ENCODE data around the gene LBHD1.
"Not testable (repeated sequence)": the region's sequence is repeated elsewhere in the genome, so short reads cannot be mapped to it uniquely, and the experiment has no call there.

The LBHD1 gene

GRCh38 chr11:62656796-62657429 is 15.2 kb downstream of the LBHD1 start:
- DNase-seq, result no peak

DNA sequence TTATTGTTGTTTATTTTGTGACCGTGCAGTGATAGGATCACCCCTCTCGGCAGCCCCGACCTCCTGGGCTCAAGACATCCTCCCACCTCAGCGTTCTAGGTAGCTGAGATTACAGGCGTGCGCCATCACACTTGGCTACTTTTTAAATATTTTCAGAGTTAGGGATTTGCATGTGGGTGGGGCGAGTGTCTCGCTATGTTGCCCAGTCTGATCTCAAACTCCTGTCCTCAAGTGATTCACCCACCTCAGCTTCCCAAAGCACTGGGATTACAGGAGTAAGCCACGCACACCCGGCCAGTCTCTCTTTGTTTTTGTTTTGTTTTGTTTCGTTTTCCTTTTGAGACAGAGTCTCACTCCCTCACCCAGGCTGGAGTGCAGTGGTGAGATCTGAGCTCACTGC is 17.8 kb downstream of the LBHD1 start:
- DNase-seq, result no peak

DNA sequence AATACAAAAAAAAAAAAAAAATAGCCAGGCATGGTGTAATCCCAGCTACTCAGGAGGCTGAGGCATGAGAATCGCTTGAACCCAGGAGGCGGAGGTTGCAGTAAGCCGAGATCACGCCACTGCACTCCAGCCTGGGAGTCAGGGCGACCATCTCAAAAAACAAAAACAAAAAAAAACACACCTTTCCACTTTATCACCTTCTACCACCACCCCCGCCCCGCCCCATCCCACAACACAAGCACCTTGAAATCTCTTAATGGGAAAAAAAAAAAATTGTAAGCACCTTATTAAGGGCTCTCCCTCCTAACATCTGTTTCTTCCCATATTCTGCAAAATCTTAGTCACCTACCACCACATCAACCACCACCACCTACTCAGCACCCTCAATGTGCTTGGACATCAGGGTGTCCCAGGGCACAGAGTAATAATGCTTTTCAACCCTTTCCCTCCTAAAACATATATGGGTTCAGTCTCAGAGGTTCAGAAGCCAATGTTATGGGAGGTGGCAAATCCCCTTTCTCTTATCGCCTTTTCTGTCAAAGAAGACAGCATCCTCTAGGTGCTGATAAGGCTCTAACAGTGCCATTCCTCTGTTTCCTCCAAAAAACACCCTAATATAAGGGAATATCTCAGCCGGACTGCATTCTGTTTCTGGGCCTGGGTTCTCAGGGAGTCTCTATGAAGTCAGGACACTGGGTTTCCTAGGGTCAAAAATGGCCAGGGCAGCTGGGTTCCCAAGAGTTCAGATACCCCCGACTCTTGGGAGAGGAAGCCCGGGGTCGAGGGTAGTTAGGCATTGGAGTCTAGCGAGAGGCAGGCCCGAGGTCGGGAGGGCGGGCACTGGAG is 19.7 kb downstream of the LBHD1 start:
- DNase-seq, result peak; percentile 21

DNA sequence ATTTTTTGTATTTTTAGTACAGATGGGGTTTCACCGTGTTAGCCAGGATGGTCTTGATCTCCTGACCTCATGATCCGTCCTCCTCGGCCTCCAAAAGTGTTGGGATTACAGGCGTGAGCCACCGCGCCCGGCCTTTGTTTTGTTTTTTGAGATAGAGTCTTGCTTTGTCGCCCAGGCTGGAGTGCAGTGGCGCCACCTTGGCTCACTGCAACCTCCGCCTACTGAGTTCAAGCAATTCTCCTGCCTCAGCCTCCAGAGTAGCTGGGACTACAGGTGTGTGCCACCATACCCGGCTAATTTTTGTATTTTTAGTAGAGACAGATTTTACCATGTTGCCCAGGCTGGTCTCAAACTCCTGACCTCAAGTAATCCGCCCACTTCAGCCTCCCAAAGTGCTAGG is 21.8 kb downstream of the LBHD1 start:
- DNase-seq, result not testable (repeated sequence)

DNA sequence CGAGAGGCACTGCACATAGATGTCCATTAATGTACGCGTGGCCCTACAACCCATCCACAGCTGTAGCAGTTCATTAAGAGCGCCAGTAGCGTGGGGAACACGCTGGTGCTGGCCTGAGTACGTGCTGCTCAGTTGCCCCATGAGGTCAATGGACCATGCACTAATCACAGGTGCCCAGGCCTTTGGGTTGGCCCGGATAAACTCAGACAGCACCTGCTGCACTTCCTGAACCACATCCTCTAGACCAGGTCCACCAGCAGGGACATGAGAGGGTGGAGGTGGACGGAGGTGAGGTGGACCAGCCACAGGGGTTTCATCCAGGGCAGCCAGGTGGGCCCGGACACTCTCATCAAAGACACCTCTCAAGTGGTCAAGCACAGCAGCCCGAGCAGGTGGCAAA is 22.6 kb downstream of the LBHD1 start:
- no peak for DNase-seq

- DNase-seq, result no peak
These were observed 23.1 kb downstream of the LBHD1 start for GRCh38 chr11:62648967-62649364.

GRCh38 chr11:62648185-62648966 is 23.7 kb downstream of the LBHD1 start:
- no peak for DNase-seq

DNA sequence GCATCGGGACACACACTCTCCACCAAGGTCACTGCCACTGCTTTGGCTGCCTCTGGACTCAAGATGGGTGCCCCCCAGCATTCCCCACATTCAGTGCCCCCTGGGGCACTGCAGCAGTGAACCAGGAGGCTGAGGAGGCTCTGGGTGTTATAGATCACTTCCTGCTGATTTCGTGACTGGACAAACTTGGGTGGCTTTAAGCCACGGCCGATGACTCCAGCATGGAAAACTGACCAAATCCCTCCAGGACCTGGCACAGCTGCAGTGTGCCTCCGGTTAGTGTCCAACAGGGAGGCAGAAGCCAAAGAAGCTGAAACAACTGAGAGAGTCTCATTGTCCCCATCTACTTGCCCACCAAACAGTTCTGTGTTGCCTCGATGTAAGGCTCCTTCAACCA is 24.5 kb downstream of the LBHD1 start:
- DNase-seq, result no peak

DNA sequence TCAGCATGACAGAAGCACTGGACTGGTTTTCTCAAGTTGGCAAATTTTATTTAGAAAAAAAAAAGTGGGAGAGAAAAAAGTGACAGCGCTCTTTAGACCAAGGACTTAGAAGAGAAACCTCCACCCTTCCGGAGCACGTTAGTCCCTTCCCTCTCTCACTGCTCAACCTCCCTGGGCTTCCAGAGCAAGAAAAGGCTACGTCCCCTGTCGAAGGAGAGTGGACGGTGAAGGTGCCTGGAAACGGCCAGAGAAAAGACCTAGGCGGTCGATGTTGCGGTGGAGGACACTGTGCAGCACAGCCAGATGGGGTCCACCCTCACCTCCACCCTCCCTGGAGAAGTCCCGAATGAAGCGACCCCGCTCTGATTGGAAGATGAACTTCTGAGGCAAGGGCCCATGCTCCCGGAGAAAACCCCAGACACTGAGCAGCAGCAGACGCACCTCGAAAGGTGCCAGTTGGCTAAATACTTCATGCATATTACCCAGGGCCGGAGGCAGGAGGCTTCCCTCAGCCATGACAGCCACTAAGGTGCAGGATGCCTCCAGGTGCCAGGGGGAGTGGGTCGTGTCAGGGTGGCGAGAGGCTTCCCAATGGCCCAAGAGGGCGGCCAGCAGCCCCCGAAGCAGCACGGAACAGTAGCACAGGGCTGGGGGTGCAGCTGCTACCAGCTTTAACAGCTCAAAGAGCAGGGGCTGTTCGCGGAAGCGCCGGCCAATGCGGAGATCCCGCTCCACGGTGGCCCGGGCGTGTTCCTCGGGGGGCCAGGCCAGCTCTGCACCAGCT is 25.1 kb downstream of the LBHD1 start:
- no peak for DNase-seq

DNA sequence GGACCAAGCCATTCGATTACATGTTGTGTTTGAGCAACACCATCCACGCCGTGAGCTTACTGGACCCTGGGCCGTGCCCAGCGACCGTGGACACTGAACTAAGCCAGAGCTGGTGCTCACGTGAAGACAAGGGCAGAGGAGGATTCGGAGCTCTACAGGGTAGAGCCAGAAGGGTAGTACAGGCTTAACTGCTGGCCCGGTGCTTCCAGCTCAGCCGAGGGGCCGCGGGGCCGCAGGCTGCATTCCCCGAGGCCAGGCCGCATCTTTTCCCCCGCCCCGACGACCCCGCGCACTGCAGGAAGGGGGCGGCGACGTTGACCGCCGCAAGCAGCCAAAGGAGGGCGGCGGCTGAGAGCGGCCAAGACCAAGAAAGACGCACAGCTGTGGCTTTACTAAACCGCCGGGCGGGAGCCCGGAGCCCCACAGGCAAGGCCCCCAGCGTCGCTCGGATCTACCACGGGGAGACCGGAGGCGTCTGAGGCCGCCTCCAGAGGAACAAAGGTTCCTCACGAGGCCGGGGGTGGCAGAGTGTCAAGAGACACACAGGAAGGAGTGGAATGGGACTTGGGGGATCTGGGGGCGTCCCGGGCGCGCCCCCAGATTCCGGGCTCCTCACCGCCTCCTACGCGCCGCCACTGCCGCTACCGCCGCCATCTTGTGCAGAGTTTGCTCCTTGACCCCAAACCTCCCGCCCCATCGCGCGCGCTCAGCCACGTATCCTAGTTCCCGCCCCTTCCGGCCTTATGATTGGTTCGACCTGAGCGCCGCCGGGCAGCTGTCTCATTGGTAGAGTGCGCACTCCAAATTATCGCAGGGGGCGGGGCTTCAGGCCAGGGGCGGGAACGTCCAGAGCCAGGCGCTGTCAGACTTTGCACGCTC is 25.9 kb downstream of the LBHD1 start, which contains the start of gene GANAB:
GANAB (minus strand) TSS at position 668 of the 879 bp plus-strand sequence; CDS start at position 654, 14 bp downstream.
- peak; percentile 94 for DNase-seq

GRCh38 chr11:62645671-62645945 is 26.5 kb downstream of the LBHD1 start:
- no peak for DNase-seq

- no peak for DNase-seq
These were observed 27.8 kb downstream of the LBHD1 start for GRCh38 chr11:62644220-62644619.

GRCh38 chr11:62632492-62632891 is 39.6 kb downstream of the LBHD1 start:
- no peak for DNase-seq

GRCh38 chr11:62627713-62628112 is 44.4 kb downstream of the LBHD1 start:
- no peak for DNase-seq

DNA sequence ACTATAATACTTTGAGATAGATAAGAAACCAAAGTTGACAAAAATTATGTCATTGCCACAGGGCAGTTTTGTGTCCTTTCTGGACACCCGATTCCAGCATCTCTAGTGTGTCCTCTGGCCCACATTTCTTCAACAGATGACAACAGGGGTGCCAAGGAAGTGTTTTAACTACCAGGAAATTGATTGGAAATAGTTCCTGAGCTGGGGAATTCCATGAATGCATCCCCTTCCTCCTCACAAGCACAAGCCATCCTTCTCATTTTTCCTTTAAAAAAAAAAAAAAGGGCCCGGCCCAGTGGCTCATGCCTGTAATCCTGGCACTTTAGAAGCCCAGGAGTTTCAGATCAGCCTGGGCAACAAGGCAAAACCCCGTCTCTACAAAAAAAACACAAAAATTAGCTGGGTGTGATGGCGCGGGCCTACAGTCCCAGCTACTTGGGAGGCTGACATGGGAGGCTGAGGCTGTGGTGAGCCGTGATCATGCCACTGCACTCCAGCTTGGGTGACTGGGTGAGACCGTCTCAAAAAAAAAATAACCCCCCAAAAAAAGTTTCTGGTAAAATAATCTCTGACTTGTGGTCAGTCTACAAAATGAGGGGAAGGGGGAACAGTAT is 49.5 kb downstream of the LBHD1 start:
- DNase-seq, result no peak

- DNase-seq, result peak; percentile 95
These were observed 50.2 kb downstream of the LBHD1 start, which contains the start of gene B3GAT3 for GRCh38 chr11:62621567-62622470. Gene B3GAT3, minus strand, starts transcription at chr11:62621986. Its CDS starts 39 bp downstream, at chr11:62621947.

DNA sequence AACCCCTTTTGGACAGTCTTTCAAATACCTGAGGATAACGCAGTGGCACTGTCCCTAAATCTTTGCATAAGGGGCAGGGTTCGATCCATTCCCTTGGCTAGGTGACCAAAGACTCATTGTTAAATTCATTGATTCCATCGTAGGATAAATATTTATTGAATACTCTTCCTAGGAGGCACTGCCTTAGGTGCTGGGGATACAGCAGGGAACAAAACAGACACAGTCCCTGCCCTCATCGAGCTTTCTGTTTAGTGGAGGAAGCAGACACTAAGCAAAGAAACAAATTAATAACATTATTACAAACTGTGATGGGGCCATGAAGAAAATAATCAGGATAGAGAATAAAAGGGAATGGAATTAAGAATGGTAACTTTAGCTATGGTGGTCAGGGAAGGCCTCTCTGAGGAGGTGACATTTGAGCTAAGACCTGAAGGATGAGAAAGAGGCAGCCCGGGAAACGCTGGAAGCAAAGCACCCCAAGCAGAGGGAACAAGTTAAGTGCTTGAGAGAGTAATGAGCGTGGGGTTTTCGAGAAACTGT is 51.0 kb downstream of the LBHD1 start:
- no peak for DNase-seq

DNA sequence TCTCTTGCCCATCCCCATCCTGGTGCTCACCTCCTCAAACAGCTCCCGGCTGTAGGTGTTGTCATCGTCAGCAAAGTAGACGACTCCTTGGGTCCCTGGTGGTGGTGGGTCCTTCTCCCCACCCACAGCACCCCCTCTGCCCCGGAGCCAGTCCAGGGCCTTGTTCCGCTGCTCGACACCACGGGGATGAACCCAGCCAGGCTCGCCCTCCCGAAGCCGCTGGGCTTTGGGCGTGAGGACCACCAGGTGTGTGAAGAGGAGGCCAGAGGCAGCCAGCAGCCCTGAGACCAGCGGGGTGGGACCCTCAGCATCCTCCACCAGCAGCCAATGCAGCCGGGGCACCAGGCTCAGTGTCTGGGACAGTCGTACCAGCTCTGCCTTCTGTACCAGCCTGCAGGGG is 55.1 kb downstream of the LBHD1 start:
- DNase-seq, result not testable (repeated sequence)

DNA sequence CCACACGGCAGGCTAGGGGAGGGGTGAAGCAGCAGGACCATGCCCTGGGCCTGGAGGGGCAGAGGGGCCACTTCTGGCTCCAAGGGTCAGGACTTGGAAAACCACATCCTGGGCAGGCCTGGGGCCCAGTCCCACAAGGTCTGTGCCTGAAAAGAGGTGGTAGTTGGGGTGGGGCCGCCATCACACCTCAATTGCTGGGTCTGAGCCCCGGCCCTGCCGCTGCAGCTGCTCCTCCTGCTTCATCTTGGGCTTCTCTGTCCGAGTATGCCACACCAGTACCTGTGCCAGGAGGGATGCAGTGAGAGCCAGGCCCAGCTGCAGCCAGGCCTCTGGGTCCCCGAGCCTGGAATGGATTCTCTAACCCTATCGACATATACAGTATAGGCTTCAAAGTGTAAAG is 56.5 kb downstream of the LBHD1 start:
- DNase-seq, result no peak

DNA sequence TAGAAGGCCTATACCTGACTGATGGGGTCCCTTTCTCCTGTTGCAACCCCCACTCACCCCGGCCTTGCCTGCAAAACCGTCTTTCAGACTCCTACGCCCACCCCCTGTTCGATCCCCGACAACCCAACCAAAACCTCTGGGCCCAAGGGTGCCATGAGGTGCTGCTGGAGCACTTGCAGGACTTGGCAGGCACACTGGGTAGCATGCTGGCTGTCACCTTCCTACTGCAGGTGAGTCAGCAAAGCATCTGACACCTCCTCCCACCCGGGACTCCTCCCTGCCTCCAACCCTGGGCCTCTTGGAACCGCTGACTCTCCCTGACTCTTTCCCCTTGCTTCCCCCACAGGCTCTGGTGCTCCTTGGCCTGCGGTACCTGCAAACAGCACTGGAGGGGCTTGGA is 57.8 kb downstream of the LBHD1 start:
- DNase-seq, result no peak

All from activated gamma-delta T cell (primary cell).